ENCODE data around the gene ZDHHC20.

Gene ZDHHC20

GRCh38 chr13:21486322-21486721, 27.2 kb upstream of the ZDHHC20 start:
- H3K9ac ChIP-seq (ENCODE audit: low read length), result no peak overlapping the region
- H2AFZ ChIP-seq (ENCODE audit: low read length), result no peak overlapping the region
- no peaks in the 10 kb centered on the region for H3K4me1 ChIP-seq (ENCODE audit: low read length)
- no peak overlapping the region for H3K4me2 ChIP-seq (ENCODE audit: low read depth, low read length)
- no peaks in the 10 kb centered on the region for H3K9me2 ChIP-seq (replicated peaks; ENCODE audit: insufficient read depth, low read length)
- no peak overlapping the region for H3K27ac ChIP-seq (ENCODE audit: low read length)
- no peaks in the 10 kb centered on the region for H3K27me3 ChIP-seq (replicated peaks; ENCODE audit: insufficient read depth, low read length)
- no peaks in the 10 kb centered on the region for H3K36me3 ChIP-seq (replicated peaks; ENCODE audit: insufficient read depth, low read length)
- H3K9me3 ChIP-seq (replicated peaks; ENCODE audit: insufficient read depth, low read length), result no peaks in the 10 kb centered on the region
- TF ChIP-seq CTCF (IDR thresholded peaks at IDR 0.05; ENCODE audit: low read length) (no peak), EZH2 (optimal IDR thresholded peaks at IDR 0.05; ENCODE audit: low read depth, low read length) (no peak), EZH2phosphoT487 (IDR thresholded peaks at IDR 0.05; ENCODE audit: low read length) (no peak)
- H3K4me3 ChIP-seq (ENCODE audit: low read length), result no peak overlapping the region
- no peaks in the 10 kb centered on the region for H3F3A ChIP-seq (ENCODE audit: insufficient read depth, low read length)
- no peaks in the 10 kb centered on the region for H4K20me1 ChIP-seq (ENCODE audit: insufficient read depth, low read length)
- no peak for DNase-seq
- no peaks in the 10 kb centered on the region for H3K79me2 ChIP-seq (ENCODE audit: low read length)

GRCh38 chr13:21483748-21484147, 24.6 kb upstream of the ZDHHC20 start:
- Histone ChIP-seq H4K20me1 (ENCODE audit: insufficient read depth, low read length) (no peaks in the 10 kb centered on the region), H3K9me2 (replicated peaks; ENCODE audit: insufficient read depth, low read length) (no peaks in the 10 kb centered on the region), H3K79me2 (ENCODE audit: low read length) (no peaks in the 10 kb centered on the region), H3F3A (ENCODE audit: insufficient read depth, low read length) (no peaks in the 10 kb centered on the region), H3K9ac (ENCODE audit: low read length) (no peak overlapping the region), H3K4me2 (ENCODE audit: low read depth, low read length) (no peak overlapping the region), H3K27ac (ENCODE audit: low read length) (no peak overlapping the region), H2AFZ (ENCODE audit: low read length) (no peak overlapping the region), H3K4me1 (ENCODE audit: low read length) (0 out of 2 replicates have a peak, but pooled peaks cover 3% of the 10 kb centered on the region), H3K36me3 (replicated peaks; ENCODE audit: insufficient read depth, low read length) (no peaks in the 10 kb centered on the region), H3K27me3 (replicated peaks; ENCODE audit: insufficient read depth, low read length) (no peaks in the 10 kb centered on the region), H3K9me3 (replicated peaks; ENCODE audit: insufficient read depth, low read length) (no peaks in the 10 kb centered on the region), H3K4me3 (ENCODE audit: low read length) (no peak overlapping the region)
- no peak for TF ChIP-seq EZH2phosphoT487 (IDR thresholded peaks at IDR 0.05; ENCODE audit: low read length)
- TF ChIP-seq EZH2 (optimal IDR thresholded peaks at IDR 0.05; ENCODE audit: low read depth, low read length), result no peak
- TF ChIP-seq CTCF (IDR thresholded peaks at IDR 0.05; ENCODE audit: low read length), result no peak
- DNase-seq, result no peak

GRCh38 chr13:21481359-21481758, 22.3 kb upstream of the ZDHHC20 start:
- Histone ChIP-seq H3K79me2 (ENCODE audit: low read length) (no peaks in the 10 kb centered on the region), H4K20me1 (ENCODE audit: insufficient read depth, low read length) (no peaks in the 10 kb centered on the region), H3K4me2 (ENCODE audit: low read depth, low read length) (no peak overlapping the region), H3K27ac (ENCODE audit: low read length) (no peak overlapping the region), H3K27me3 (replicated peaks; ENCODE audit: insufficient read depth, low read length) (no peaks in the 10 kb centered on the region), H3F3A (ENCODE audit: insufficient read depth, low read length) (no peaks in the 10 kb centered on the region), H3K9me3 (replicated peaks; ENCODE audit: insufficient read depth, low read length) (no peaks in the 10 kb centered on the region), H2AFZ (ENCODE audit: low read length) (peak overlapping the region; percentile 75; the same call in 1 of the 2 replicates), H3K9me2 (replicated peaks; ENCODE audit: insufficient read depth, low read length) (no peaks in the 10 kb centered on the region), H3K9ac (ENCODE audit: low read length) (no peak overlapping the region), H3K4me3 (ENCODE audit: low read length) (no peak overlapping the region), H3K4me1 (ENCODE audit: low read length) (0 out of 2 replicates have a peak, but pooled peaks cover 3% of the 10 kb centered on the region), H3K36me3 (replicated peaks; ENCODE audit: insufficient read depth, low read length) (no peaks in the 10 kb centered on the region)
- TF ChIP-seq EZH2 (optimal IDR thresholded peaks at IDR 0.05; ENCODE audit: low read depth, low read length) (no peak), EZH2phosphoT487 (IDR thresholded peaks at IDR 0.05; ENCODE audit: low read length) (no peak), CTCF (IDR thresholded peaks at IDR 0.05; ENCODE audit: low read length) (no peak)
- no peak for DNase-seq
